Jurkat, Clone E6-1 (cell line): ENCODE data around the gene ARID1B.
"Not testable (repeated sequence)": the region's sequence is repeated elsewhere in the genome, so short reads cannot be mapped to it uniquely, and the experiment has no call there.

Source experiments
- DNase-seq: peaks from one replicate; pipeline ENCODE4 v3.0.0-alpha.2; 2011; ENCODE audit warnings: low read depth, low spot score
- H3K4me3 ChIP-seq: 2 replicates; pipeline ENCODE4 v1.5.1; 2011; ENCODE audit warnings: mild to moderate bottlenecking, low read length, control low read depth, moderate library complexity

Gene ARID1B

DNA sequence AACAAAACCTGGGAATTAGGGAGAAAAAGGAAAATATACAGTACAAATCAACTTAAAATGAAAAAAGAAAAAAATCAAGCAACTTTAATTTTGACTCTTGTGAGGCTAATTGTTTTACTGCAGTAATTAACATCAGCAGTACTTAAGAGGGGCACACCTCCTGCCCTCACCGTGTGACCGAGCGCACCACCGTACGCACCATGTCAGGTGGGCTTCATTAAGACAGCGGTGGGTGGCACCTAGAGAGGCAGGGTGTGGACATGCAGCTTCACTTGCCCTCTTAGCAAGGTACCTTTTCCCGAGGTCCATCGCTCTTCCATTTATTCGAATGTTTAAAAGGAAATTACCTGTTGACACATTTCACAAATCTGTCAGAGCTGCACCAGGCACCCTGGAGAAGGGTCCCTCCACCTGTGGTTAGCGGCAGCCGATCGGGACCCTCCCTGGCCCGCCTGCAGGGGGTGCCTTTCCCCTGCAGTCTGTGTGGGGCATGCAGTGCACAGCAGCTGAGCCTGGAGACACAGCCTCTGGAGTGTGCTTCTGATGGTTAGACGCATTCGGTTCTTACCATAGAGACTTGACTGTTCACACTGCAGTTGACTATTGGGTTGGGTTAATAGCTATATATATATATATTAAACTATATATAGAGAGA is 362.0 kb downstream of the ARID1B start:
- no peak for DNase-seq
- no peak overlapping the region for H3K4me3 ChIP-seq

DNA sequence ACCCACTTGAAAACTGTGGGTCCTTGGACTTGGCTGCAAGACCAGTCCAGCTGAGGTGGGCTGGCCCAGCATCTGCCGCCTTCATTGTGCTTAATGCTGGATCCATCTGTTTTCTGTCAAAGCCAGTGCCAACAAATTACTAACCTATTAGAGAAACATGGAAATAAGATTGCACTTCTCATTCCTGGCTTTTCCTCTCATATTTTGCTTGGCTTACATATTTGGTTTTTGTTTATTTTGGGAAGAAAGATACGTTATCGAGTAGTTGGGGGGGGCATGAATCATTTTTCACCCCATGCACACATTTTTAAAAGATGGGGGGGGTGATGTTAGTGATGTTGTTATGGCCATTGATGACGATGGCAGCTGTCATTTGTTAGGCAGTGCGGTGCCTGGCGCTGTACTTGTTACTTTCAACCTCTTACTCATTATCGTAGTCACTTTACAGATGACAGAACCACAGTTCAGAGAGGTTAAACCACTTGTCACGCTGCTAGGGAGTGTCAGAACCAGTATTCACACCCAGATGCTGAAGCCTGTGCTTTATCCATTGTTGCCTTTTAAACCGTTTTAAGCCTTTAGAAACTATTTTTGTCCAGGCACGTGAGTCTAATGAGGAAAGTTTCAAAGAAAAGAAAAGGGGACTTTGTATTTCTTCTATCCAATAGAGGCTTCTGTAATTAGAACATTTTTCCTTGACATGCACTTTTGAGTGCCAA is 366.2 kb downstream of the ARID1B start:
- no peak overlapping the region for H3K4me3 ChIP-seq
- DNase-seq: no peak

DNA sequence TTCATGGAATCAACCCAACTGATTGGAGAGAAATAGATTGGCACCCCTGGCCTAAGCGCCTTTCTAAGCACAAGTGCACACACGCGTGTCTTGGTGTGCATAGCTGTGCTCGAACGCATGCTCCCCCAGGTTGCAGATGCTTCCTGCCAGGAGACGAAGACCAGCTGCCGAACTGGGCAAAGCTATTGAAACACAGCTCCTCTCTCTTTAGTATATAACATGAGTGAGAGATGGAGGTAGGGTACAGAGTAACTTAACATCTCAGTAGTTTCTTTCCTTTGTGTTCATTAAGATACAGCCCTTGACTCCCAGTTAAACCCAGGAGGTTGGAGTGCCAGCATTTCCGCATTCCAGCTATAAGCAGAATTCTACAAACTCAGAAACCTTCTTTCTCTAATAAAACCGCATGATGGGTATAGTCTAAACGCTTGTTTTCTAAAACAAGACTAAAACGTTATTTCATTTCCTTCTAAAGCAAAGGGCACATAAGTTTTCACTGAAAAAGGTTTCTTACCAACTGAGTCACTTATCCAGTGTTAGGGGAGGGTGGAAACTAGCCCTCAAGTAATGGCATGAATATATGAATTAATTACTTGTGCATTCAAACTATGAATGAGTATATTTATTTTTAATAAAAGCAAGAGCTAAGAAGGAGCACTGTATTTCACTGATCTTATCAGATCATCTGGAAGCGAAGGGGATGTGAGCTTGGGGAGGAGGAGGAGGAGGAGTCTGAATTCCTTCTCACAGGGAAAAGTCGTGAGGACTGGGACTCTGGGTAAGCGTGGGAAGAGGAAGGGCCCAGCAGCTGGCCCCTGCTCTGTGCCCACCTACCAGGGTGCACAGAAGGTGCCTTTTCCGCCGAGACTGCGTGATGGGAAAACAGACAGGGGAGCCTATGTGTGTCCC is 367.0 kb downstream of the ARID1B start:
- DNase-seq: no peak
- no peak overlapping the region for H3K4me3 ChIP-seq

DNA sequence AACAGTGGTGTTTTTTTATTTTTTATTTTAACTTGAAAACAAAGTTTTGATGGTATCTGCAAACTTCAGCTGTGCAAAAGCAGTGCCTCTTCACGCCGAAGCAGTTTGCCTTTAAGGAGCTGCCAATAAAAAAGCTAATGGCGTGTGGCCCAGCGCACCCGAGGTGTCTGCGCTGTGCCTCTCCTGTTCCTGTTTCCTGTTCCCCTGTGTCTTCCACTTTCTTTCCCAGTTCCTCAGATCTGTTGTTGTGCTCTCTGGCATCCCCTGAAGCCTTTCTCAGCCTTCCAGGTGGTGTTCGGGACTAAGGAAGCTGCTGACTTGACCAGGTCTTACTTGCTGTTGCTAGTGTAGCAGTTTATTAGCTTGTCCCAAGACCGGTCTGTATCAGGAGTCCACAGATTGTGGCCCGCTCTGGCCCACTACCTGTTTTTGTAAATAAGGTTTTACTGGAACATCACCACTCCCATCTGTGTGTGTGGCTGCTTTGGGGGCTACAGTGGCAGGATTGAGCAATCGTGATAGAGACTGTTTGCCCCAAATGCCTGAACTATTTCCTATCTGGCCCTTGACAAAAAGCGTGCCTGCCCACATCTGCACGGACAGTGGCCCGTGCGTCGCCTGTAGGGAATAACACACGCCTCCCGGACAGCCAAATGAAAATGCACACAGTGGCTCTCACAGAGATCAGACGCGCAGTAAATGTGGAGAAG is 367.8 kb downstream of the ARID1B start:
- H3K4me3 ChIP-seq: no peak overlapping the region
- no peak for DNase-seq

DNA sequence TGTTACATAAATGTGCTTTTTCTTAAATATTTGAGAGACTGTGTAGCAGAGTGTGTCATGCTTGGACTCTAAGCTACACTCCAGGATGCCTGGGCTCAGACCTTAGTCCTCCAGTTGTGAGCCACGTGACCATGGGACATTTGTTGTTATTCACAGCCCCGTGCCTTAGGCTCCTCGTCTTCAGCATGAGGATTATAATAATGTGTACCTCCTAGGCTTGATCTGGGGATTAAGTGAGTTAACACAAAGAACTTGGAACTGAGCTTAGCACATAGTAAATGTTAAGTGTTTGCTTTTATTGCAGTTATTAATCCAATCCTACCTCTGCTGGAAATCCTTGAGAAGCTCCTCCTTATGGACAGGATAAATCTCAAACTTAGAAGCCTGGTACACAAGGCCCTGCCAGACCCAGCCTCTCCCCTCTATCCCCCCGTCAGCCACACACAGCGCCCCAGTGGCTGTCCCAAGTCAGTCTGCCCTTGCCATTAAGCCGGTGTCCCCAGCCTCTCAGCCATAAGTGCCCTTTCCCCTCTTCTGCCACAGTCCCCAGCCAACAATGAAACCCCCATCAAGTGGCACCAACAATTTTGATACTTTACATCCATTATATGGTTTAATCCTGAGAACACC is 368.6 kb downstream of the ARID1B start:
- H3K4me3 ChIP-seq: no peak overlapping the region
- DNase-seq: no peak

DNA sequence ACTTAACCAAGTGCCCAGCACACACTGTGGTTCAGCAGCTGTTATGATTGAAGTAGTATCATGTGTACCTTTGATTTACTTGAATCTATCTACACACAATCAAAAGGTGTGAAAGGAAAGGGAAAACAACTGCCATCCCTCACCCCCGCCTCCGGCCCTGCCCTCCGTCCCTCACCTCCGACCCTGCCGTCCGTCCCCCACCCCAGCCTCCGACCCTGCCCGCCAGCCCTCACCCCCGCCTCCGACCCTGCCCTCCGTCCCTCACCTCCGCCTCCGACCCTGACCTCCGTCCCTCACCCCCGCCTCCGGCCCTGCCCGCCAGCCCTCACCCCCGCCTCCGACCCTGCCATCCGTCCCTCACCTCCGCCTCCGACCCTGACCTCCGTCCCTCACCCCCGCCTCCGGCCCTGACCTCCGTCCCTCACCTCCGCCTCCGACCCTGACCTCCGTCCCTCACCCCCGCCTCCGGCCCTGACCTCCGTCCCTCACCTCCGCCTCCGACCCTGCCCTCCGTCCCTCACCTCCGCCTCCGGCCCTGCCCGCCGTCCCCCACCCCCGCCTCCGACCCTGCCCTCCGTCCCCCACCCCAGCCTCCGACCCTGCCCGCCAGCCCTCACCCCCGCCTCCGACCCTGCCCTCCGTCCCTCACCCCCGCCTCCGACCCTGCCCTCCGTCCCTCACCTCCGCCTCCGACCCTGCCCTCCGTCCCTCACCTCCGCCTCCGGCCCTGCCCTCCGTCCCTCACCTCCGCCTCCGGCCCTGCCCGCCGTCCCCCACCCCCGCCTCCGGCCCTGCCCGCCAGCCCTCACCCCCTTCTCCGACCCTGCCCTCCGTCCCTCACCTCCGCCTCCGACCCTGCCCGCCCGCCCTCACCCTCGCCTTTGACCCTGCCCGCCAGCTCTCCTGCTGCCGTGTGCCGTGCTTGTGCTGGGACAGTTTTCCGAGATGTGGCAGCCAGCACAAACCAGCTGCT is 370.2 kb downstream of the ARID1B start:
- DNase-seq, H3K4me3 ChIP-seq: not testable (repeated sequence)

DNA sequence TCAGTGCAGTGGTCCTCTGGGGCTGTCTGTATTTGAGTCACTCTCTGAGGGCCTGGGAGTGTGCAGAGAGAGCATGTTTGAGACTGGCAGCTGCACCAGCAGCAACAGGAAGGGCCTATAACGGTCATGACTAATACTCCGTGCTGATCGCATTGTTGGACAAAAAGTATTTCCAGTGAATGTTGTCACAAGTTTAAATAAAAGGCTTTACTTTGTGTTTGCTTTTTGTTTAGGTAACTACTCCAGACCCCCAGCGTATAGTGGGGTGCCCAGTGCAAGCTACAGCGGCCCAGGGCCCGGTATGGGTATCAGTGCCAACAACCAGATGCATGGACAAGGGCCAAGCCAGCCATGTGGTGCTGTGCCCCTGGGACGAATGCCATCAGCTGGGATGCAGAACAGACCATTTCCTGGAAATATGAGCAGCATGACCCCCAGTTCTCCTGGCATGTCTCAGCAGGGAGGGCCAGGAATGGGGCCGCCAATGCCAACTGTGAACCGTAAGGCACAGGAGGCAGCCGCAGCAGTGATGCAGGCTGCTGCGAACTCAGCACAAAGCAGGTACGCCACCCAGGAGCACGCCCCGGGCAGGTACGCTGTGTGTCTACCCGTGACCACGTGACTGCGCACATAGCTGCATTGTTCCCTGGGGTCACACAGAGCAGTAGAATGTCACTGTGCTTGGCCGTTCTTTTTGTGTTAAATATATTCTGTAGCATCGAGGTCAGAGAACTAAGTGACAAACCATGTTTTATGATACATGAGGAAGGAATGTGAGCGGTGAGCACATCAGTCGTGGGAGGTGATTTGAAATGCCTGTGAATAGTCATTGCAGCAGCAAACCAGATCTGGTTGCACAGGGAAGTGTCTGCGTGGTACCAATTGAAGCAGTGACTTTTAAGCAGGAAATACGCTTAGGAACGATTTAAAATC is 371.5 kb downstream of the ARID1B start:
- no peak overlapping the region for H3K4me3 ChIP-seq
- DNase-seq: no peak

DNA sequence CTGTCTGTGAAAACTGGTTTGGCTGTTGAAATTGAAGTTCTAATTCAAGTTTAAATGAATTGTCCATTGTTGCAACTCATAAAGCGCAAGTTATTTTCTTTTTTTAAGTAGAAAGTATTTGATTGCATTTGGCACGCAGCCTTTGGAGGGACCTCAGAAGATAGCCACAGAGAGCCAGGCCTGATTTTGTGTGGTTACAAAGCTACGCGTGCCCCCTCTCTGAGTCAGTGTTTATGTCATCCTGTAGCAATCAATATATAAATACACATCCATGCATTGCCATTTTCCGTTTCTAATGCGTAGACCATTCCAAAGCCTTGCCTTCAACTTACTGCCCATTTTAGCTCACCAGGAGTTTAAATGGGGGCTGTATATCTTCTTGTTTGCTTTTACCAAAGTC is 372.9 kb downstream of the ARID1B start:
- H3K4me3 ChIP-seq: no peak overlapping the region
- no peak for DNase-seq

DNA sequence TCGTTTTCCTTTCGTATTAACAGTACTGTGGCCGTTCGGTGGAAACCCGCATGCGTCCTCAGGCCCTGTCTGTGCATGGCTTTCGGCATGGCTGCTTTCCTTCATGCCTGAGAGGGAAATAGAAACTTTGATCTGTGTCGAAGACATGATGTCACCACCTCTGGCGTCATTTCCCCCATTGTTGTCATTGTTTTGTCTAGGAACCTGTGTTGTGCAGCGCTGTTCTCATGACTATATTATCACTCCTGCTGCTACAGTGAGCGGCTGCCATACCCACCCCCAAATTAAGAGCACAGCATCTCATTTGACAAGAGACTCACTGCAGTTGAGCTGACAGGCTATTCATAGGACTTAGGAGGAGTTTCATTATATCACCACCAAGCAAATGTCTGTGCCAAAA is 373.9 kb downstream of the ARID1B start:
- no peak overlapping the region for H3K4me3 ChIP-seq
- no peak for DNase-seq

DNA sequence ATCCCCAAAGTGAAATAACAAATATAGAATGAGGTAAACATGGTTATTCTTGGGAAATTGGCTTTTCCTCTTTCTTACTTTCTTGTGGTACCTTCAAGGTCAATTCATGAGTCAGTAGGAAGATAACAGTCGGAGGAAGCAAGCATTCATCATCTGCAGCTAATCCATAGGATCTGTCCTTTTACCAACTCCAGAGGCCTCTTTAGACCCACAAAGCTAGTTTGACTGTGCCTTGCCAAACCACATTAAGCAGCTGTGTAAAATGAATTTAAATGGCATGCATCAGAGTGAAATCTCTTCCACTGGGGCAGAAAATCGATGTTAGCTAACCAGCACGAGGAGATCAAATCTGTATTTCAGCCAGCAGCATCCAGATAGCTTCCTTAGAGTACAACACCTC is 374.8 kb downstream of the ARID1B start:
- no peak overlapping the region for H3K4me3 ChIP-seq
- peak; percentile 41 for DNase-seq

DNA sequence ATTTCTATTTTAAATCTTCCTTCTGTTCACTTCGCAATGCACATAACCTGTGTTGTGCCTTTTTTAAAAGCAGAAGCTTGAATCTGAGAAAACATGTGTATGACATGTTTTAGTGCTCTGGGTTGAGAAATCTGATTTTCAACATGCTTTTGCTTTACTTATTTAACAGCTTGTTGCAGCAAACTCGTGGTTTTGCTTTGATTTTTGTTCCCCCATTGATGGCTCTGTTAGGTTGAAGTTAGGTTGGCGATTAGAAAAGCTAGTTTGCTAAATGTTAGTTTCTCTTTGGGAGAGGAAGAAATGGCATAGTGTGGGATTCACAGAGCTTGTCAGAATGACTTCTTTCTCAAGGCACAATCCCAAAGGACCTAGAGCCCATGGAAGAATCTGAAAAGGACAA is 375.4 kb downstream of the ARID1B start:
- H3K4me3 ChIP-seq: no peak overlapping the region
- DNase-seq: no peak

DNA sequence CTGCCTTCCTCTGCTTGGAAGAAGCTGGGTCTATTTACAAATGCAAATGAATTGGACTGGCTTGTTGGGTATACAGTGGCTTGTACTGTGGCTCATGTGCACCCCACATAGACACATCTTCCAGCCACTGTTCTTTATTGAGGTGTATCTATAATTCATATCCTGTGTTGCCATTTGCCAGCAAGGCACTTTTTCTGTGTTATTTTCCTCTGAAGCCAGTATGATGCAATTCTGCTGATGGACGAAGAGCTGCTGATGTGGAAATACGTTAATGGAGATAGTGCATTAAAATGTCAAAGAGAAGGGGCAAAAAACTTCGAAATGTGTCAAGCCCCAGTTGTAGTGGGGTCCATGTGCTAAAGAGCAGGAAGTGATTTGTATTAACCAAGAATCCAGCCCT is 378.6 kb downstream of the ARID1B start:
- no peak overlapping the region for H3K4me3 ChIP-seq
- DNase-seq: no peak

DNA sequence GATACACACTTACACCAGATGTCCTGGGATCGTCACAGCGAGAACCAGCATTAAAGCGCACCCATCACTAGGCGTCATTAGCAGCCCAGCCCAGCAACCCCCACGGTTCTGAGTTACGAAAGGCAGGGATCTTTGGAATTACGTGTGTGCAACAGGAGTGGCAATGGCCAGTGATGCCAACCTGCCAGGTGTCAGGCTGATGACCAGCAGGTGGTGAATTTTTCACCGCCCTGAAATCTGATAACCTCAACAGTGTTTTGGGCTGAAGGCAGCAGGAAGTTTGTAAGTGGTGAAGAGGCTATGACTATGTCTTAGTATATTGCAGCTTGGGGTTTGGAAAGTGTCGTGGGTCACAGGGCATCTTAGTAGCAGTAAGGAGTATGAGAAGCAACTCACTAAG is 380.1 kb downstream of the ARID1B start:
- no peak for DNase-seq
- H3K4me3 ChIP-seq: no peak overlapping the region

DNA sequence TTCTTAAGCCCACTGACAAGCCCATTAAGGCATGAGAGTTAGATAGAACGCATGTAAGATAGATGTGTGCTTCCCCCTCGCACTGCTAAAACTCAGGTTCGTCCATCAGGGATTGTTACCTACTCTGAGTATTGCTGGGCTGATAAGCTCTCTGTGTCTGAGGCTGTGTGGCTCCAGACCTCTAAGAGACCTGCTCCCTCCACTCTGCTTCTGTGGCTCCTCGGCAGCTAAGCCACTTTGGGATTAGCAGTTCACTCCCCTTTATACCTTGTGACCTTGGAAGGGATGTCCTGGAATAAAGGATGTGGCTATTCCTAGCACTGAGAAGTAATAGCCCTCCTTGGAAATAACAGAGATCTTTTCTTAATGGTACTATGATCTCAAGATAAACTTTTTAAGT is 381.3 kb downstream of the ARID1B start:
- H3K4me3 ChIP-seq: no peak overlapping the region
- no peak for DNase-seq

DNA sequence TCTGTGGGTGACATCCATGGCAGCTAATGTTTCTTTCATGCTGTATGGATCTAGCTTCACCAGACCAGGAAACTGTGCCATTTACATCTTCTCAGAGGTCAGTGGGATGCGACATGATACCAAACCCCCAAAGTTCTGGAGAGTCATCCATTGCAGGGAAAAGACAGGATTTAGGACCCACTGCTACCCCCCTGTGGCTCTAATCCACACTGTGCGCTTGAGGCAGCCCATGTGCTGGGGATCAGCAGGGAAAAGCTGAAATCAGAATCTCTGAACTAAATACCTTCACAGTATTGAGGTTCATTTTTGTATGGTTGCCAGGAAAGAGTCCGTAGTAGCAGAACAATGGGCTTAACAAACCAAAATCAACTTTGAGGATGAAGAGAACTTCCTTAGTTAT is 381.7 kb downstream of the ARID1B start:
- H3K4me3 ChIP-seq: no peak overlapping the region
- no peak for DNase-seq

DNA sequence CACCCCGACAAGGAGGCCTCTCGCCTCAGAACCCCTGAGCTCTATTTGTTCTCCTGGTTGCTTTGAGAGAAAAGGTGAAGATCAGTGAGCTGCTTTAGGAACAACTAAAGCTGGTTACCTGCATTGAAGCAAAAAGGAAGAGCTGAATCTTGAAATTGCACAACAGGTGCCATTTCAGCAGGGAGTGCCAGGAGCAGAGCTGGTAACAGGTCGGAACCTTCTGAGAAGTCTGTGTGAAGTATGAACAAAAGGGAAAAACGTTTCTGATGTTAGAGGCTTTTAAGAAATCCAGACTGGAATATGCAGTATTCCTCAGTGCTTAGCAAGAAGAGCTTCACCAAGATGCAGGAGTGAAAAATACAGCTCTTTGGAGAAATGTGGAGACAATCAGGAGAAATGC is 382.2 kb downstream of the ARID1B start:
- DNase-seq: no peak
- no peak overlapping the region for H3K4me3 ChIP-seq

DNA sequence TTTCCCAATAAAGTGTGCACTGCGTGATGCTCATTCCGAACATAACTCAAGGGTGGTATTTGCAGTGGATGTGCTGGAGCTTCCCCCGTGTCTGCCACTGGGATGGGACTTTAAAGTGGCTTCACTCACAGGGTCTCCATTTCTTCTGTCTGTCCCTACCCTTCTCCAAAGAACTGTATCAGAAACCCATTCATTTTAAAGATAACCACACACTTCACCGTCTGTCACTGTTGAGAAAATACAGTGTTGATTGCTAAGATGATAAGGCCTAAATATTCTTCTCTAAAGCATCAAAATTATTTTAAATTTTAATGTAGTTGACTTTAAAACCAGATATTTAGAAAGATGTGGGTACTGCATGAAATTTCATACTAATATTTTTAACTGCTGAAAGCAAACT is 384.7 kb downstream of the ARID1B start:
- no peak for DNase-seq
- no peak overlapping the region for H3K4me3 ChIP-seq
